ENCODE measurements around the gene SPINT2. TPM values are rescaled to one million over a fixed set of nuclear protein-coding genes. Genes with fewer than 3 reads are reported as not detected.

Gene SPINT2
- total and polyA plus RNA-seq, 7 donors, result 14.3 to 616 (median 20.7) TPM

DNA sequence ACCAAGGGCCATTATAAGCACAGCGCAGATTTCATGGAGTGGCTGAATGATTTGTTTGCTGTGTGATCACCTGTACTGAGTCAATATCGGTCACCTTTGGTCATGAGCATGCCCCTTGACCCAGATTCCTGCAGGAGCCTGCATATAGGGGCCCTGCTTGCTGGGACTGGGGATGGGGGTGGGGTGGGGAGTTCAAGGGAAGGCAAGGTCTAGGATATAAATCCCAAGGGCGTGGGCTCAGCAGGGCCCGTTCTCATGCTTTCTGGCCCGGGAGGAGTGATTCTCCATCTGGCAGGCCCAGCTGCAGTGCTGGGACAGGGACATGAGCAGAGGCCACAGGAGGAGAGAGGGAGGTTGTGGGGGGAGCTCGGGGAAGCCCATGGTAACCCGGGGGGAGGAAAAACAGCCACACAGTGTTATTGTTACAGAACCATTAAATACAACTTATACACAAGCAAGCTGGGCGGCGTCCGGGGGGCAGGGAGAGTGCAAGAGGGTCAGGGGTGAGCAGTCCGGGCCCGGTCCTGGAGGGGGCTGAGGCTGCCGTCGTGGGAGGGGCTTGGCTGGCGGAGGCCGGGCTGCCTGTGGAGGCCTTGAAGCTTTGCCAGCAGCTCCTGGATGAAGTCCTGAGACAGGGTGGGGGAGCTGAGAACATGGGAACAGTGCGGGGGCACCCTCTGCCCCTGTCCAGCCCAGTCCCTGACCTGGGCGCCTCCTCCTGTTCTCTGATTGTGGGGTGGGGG lies 13.4 kb upstream of the SPINT2 start:
- peak; percentile 89 for DNase-seq
- H3K9me3 ChIP-seq, result no peaks in the 10 kb centered on the region
- WGBS, 2 donors, result 12 to 50% methylated on average over 18 of the region's 18 CpGs
- H3K4me1 ChIP-seq, result peaks cover 0 to 76% (median 68%) of the 10 kb centered on the region in 4 donors
- TF ChIP-seq POLR2AphosphoS5 (IDR thresholded peaks at IDR 0.05), result peak in 1 of 4 donors; percentile 7
- TF ChIP-seq POLR2A (IDR thresholded peaks at IDR 0.05), result no peak
- no peak for TF ChIP-seq EP300 (IDR thresholded peaks at IDR 0.05)
- TF ChIP-seq, protein P1, sequence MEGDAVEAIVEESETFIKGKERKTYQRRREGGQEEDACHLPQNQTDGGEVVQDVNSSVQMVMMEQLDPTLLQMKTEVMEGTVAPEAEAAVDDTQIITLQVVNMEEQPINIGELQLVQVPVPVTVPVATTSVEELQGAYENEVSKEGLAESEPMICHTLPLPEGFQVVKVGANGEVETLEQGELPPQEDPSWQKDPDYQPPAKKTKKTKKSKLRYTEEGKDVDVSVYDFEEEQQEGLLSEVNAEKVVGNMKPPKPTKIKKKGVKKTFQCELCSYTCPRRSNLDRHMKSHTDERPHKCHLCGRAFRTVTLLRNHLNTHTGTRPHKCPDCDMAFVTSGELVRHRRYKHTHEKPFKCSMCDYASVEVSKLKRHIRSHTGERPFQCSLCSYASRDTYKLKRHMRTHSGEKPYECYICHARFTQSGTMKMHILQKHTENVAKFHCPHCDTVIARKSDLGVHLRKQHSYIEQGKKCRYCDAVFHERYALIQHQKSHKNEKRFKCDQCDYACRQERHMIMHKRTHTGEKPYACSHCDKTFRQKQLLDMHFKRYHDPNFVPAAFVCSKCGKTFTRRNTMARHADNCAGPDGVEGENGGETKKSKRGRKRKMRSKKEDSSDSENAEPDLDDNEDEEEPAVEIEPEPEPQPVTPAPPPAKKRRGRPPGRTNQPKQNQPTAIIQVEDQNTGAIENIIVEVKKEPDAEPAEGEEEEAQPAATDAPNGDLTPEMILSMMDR (IDR thresholded peaks at IDR 0.05), result no peak
- H3K27me3 ChIP-seq, result no peaks in the 10 kb centered on the region
- H3K4me3 ChIP-seq, result peak overlapping the region; percentile 60 to 86 (median 67)
- peak overlapping the region; percentile 90 to 94 (median 92) for H3K27ac ChIP-seq
- H3K36me3 ChIP-seq, result peaks cover 0 to 5% (median 0%) of the 10 kb centered on the region in 4 donors
- intact Hi-C loops (cut with DNase I), result loop anchor here (1.0 kb wide), 2 partner anchors 65 to 70 kb away; no protein-coding TSS in a partner anchor

DNA sequence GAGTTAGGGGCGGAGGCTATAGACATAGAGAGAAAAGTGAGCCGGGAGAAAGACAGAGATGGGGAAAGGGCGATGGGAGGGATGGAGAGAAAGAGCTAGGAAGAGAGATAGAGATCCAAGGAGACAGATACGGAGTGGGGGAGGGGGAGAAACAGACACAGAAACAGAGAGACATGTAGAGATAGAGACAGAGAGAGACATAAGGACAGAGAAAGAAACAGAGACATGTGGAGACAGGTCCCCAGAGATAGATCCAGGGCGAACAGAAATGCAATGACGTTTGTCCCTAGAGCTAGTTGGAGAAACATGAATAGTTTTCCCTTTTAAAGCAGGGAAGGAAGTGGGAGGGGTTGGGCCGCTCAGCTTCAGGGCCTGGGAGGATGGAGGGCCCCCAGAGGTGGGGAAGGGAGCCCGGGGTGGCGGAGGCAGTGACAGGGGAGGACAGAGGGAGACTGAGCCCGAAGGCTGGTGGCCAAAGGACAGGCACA lies 12.8 kb upstream of the SPINT2 start:
- WGBS, 2 donors, result 22 to 24% methylated on average over 10 of the region's 10 CpGs
- peak overlapping the region; percentile 60 to 86 (median 67) for H3K4me3 ChIP-seq
- DNase-seq, result peak; percentile 83
- H3K27ac ChIP-seq, result peak overlapping the region; percentile 90 to 94 (median 92)
- peaks cover 0 to 74% (median 66%) of the 10 kb centered on the region in 4 donors for H3K4me1 ChIP-seq
- intact Hi-C loops (cut with DNase I), result loop anchor here (1.0 kb wide), 2 partner anchors 65 to 70 kb away; no protein-coding TSS in a partner anchor
- peaks cover 0 to 5% (median 0%) of the 10 kb centered on the region in 4 donors for H3K36me3 ChIP-seq
- no peaks in the 10 kb centered on the region for H3K9me3 ChIP-seq
- H3K27me3 ChIP-seq, result no peaks in the 10 kb centered on the region
- TF ChIP-seq, protein P1 (IDR thresholded peaks at IDR 0.05), result no peak
- TF ChIP-seq EP300 (IDR thresholded peaks at IDR 0.05) (peak in 1 of 4 donors; percentile 21), POLR2AphosphoS5 (IDR thresholded peaks at IDR 0.05) (peak; percentile 46 to 79 (median 62)), POLR2A (IDR thresholded peaks at IDR 0.05) (no peak)

DNA sequence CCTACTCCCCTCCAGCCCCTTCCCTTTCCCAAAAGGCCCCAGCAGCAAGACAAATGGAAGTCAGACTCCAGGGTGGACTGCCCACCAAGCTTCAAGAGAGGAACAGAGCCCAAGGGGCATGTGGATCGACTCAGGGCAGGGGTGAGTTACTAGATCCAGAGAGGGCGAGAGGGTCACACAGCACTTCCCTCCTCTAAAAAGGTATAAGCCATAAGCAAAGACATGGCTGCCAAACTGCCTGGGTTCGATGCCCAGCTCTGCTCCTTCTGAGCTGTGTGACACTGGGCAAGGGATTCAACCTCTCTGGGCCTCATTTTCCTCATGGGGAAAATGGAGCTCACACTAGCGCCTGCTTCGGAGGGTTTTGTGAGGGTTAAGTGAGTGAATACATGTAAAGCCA lies 12.0 kb upstream of the SPINT2 start:
- intact Hi-C loops (cut with DNase I), result no loop called here
- peaks cover 0 to 75% (median 64%) of the 10 kb centered on the region in 4 donors for H3K4me1 ChIP-seq
- H3K4me3 ChIP-seq, result peak overlapping the region; percentile 60 to 86 (median 67)
- WGBS, 2 donors, result 89 to 91% methylated on average over 5 of the region's 5 CpGs
- DNase-seq, result no peak
- H3K27ac ChIP-seq, result peak overlapping the region; percentile 90 to 94 (median 92)
- no peaks in the 10 kb centered on the region for H3K27me3 ChIP-seq
- peaks cover 0 to 5% (median 0%) of the 10 kb centered on the region in 4 donors for H3K36me3 ChIP-seq
- TF ChIP-seq EP300 (IDR thresholded peaks at IDR 0.05) (no peak), POLR2AphosphoS5 (IDR thresholded peaks at IDR 0.05) (no peak), POLR2A (IDR thresholded peaks at IDR 0.05) (no peak)
- TF ChIP-seq, protein P1 (IDR thresholded peaks at IDR 0.05), result no peak
- H3K9me3 ChIP-seq, result no peaks in the 10 kb centered on the region

DNA sequence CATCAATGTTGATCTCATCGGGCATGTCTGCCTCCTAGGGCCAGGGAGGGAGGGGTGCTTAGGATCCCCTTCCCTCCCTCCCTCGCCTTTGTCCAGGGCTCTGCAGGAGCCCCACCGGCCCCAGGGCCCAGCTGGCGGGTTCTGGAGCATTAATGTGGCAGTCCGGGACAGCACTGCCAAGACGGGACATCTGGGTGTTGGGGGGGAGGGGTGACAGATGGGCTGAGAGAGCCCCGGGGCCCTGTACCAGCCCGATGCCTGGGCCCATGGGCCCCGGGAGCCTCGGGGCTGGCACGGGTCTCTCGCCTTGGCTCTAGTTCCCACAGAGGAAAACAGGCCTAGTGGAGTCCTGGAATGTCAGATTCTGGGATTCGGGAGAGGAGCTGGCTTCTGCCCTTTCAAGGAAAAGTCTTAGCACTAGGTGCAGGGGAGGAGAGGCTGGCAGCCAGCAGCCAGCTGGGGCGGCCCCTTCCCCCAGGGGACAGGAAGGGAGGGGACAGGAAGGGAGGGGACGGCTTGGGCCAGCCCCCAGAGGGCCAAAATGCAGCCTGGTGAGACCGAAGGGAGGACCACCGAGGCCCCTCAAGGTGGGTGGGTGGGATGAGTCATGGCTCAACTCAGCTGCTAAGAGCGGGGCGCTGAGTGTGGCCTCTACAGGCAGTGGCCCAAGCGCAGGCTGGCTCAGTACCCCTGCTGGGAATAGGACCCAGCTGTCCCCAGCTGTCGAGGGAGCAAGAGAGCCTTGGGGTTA lies 11.3 kb upstream of the SPINT2 start:
- Histone ChIP-seq H3K4me3 (peak overlapping the region; percentile 60 to 86 (median 67)), H3K27ac (peak overlapping the region; percentile 90 to 94 (median 92)), H3K36me3 (peaks cover 0 to 3% (median 0%) of the 10 kb centered on the region in 4 donors), H3K4me1 (peaks cover 0 to 68% (median 58%) of the 10 kb centered on the region in 4 donors), H3K27me3 (no peaks in the 10 kb centered on the region), H3K9me3 (no peaks in the 10 kb centered on the region)
- TF ChIP-seq, protein P1 (IDR thresholded peaks at IDR 0.05), result no peak
- TF ChIP-seq EP300 (IDR thresholded peaks at IDR 0.05) (peak in 1 of 4 donors; percentile 19), POLR2AphosphoS5 (IDR thresholded peaks at IDR 0.05) (peak; percentile 31 to 76 (median 52)), POLR2A (IDR thresholded peaks at IDR 0.05) (no peak)
- peak; percentile 75 for DNase-seq
- WGBS, 2 donors, result 45 to 71% methylated on average over 21 of the region's 21 CpGs
- intact Hi-C loops (cut with DNase I), result no loop called here

Data from sigmoid colon (tissue), 7 donors.